IPS DF 6.9 (cell line): ENCODE data around the gene NKAIN2.

Experiments
- DNase-seq: peaks from one replicate; pipeline ENCODE4 v3.0.0-alpha.2; 2013; ENCODE audit warnings: low read depth, low spot score
- H3K27ac ChIP-seq: one replicate; pipeline ENCODE4 v1.5.1; 2013; ENCODE audit warnings: low read length, control low read depth
- H3K27me3 ChIP-seq: 2 replicates; pipeline ENCODE4 v1.6.1; 2013; ENCODE audit warnings: mild to moderate bottlenecking, low read length; ENCODE audit not compliant: control insufficient read depth, insufficient read depth
- H3K36me3 ChIP-seq: 2 replicates; pipeline ENCODE4 v1.6.1; 2013; ENCODE audit warnings: low read length; ENCODE audit not compliant: control insufficient read depth, insufficient read depth
- H3K4me1 ChIP-seq: 2 replicates; pipeline ENCODE4 v1.6.1; 2013; ENCODE audit warnings: low read length; ENCODE audit not compliant: control insufficient read depth, insufficient read depth
- H3K4me3 ChIP-seq: 2 replicates; pipeline ENCODE4 v1.5.1; 2013; ENCODE audit warnings: mild to moderate bottlenecking, low read length
- H3K9me3 ChIP-seq: 2 replicates; pipeline ENCODE4 v1.6.1; 2013; ENCODE audit warnings: low read length, inconsistent platforms; ENCODE audit not compliant: control insufficient read depth, insufficient read depth
- WGBS: extraction: QIAGEN DNeasy Blood & Tissue Kit; methylation state at CpG from one replicate; pipeline ENCODE4 v1.1.7; 2013; ENCODE audit warnings: mixed read lengths, missing lambda C conversion rate; ENCODE audit not compliant: insufficient read length, insufficient coverage; 5-methylcytosine and 5-hydroxymethylcytosine counted together

Gene NKAIN2

GRCh38 chr6:124660185-124660584, 856.5 kb downstream of the NKAIN2 start:
- no peaks in the 10 kb centered on the region for H3K9me3 ChIP-seq
- H3K4me1 ChIP-seq, result peaks cover 4% of the 10 kb centered on the region; the same call in 1 of the 2 replicates
- no peaks in the 10 kb centered on the region for H3K27me3 ChIP-seq
- no peak overlapping the region for H3K27ac ChIP-seq
- H3K4me3 ChIP-seq, result no peak overlapping the region
- no peak for DNase-seq
- WGBS, result 100% methylated on average over 1 of the region's 2 CpGs
- H3K36me3 ChIP-seq, result no peaks in the 10 kb centered on the region

DNA sequence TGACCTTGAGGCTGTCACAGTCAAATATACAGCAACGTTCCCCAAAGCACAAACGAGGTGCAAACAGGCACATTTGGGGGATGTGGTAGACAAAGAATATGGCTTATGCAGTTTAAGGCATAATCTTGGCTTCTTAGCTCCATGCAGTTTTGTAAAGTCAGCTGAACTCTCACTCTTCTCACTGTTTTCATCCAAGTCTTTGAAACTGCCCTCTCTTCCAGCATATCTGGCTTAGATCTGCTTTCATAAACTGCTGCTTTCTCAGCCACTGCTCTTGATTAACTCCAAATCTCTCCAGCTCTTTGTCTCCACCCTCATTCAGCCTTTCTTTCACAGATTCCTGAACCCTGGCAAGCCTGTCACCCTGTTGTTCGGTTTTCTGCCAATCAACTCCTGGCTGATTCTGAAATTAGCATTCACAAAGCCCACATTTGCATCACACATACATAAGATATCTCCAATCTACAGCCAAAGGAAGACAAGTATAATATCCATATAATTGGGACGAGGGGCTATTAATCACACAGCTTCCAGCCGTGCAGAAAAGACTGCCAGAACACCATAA, 857.5 kb downstream of the NKAIN2 start:
- H3K27me3 ChIP-seq, result no peaks in the 10 kb centered on the region
- H3K4me1 ChIP-seq, result peaks cover 4% of the 10 kb centered on the region; the same call in 1 of the 2 replicates
- H3K4me3 ChIP-seq, result no peak overlapping the region
- H3K9me3 ChIP-seq, result no peaks in the 10 kb centered on the region
- no peak for DNase-seq
- H3K36me3 ChIP-seq, result no peaks in the 10 kb centered on the region
- no CpG with 5 or more reads among the region's 5 CpGs for WGBS
- no peak overlapping the region for H3K27ac ChIP-seq

GRCh38 chr6:124668028-124668427, 864.4 kb downstream of the NKAIN2 start:
- Histone ChIP-seq H3K4me1 (no peaks in the 10 kb centered on the region), H3K27me3 (no peaks in the 10 kb centered on the region), H3K9me3 (no peaks in the 10 kb centered on the region), H3K27ac (no peak overlapping the region), H3K36me3 (no peaks in the 10 kb centered on the region), H3K4me3 (no peak overlapping the region)
- WGBS, result 100% methylated on average over 1 of the region's 5 CpGs
- DNase-seq, result no peak

GRCh38 chr6:124669713-124670480, 866.2 kb downstream of the NKAIN2 start:
- H3K4me3 ChIP-seq, result no peak overlapping the region
- 100% methylated on average over 1 of the region's 4 CpGs for WGBS
- no peaks in the 10 kb centered on the region for H3K4me1 ChIP-seq
- no peaks in the 10 kb centered on the region for H3K27me3 ChIP-seq
- DNase-seq, result no peak
- H3K9me3 ChIP-seq, result no peaks in the 10 kb centered on the region
- H3K36me3 ChIP-seq, result no peaks in the 10 kb centered on the region
- no peak overlapping the region for H3K27ac ChIP-seq

GRCh38 chr6:124670801-124671200, 867.1 kb downstream of the NKAIN2 start:
- H3K27ac ChIP-seq, result no peak overlapping the region
- H3K4me1 ChIP-seq, result no peaks in the 10 kb centered on the region
- no peak for DNase-seq
- no CpG with 5 or more reads among the region's 3 CpGs for WGBS
- H3K4me3 ChIP-seq, result no peak overlapping the region
- H3K9me3 ChIP-seq, result no peaks in the 10 kb centered on the region
- H3K27me3 ChIP-seq, result no peaks in the 10 kb centered on the region
- no peaks in the 10 kb centered on the region for H3K36me3 ChIP-seq

DNA sequence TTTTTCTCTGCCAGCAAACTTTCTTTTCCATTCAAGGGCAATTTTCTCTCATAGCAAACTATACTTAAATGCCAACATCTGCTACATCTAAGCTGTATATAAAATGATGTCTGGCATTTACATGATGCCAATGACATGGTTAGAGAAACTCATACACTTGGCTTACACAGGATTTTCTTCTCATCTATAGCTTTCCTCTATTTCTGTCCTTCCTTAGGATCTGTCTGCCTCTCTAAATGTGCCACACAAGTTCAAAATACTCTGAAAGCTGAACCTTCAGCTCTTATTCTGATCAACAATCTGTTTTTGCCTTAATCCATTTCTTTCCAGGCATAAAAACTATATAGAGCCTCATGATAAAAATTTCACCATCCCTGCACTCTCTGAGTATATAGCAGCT, 867.7 kb downstream of the NKAIN2 start:
- H3K4me3 ChIP-seq, result no peak overlapping the region
- DNase-seq, result no peak
- H3K27ac ChIP-seq, result no peak overlapping the region

DNA sequence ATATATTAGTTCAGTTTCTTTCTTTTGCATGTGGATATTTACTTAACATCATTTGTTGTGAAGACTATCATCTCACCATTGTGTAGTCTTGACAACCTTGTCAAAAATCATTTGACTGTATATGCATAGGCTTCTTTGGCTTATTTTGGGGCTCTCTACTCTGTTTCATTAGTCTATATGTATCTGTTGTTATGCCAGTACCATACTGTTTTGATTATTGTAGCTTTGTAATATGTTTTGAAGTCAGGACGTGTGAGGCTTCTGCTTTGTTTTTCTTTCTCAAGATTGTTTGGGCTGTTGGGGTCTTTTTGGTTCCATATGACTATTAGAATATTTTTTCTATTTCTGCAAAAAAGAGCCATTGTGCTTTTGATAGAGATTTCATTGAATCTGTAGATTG, 870.4 kb downstream of the NKAIN2 start:
- no peak overlapping the region for H3K27ac ChIP-seq
- H3K27me3 ChIP-seq, result no peaks in the 10 kb centered on the region
- DNase-seq, result no peak
- no peaks in the 10 kb centered on the region for H3K36me3 ChIP-seq
- H3K4me3 ChIP-seq, result no peak overlapping the region
- H3K9me3 ChIP-seq, result no peaks in the 10 kb centered on the region
- no peaks in the 10 kb centered on the region for H3K4me1 ChIP-seq
- no CpG with 5 or more reads among the region's 1 CpG for WGBS

More for the DNA sequence above, 867.7 kb downstream of the NKAIN2 start:
- H3K27me3 ChIP-seq, result no peaks in the 10 kb centered on the region
- no peaks in the 10 kb centered on the region for H3K36me3 ChIP-seq
- no peaks in the 10 kb centered on the region for H3K9me3 ChIP-seq
- no peaks in the 10 kb centered on the region for H3K4me1 ChIP-seq

DNA sequence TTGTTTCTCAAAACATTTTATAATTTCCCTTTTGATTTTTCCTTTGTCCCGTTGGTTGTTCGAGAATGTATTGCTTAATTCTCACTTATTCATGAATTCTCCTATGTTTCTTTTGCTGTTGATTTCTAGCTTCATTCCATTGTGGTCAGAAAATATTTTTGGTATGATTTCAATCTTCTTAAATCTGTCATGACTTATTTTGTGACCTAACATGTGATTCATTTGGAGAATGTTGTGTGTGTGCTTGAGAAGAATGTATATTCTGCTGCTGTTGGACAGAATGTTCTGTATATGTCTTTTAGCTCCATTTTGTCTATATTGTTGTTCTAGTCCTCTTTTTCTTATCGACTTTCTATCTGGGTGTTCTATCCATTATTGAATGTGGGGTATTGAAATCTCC, 872.4 kb downstream of the NKAIN2 start:
- Histone ChIP-seq H3K9me3 (no peaks in the 10 kb centered on the region), H3K27me3 (no peaks in the 10 kb centered on the region), H3K4me3 (no peak overlapping the region), H3K27ac (no peak overlapping the region), H3K4me1 (no peaks in the 10 kb centered on the region), H3K36me3 (no peaks in the 10 kb centered on the region)
- WGBS, result no CpG with 5 or more reads among the region's 3 CpGs
- no peak for DNase-seq

DNA sequence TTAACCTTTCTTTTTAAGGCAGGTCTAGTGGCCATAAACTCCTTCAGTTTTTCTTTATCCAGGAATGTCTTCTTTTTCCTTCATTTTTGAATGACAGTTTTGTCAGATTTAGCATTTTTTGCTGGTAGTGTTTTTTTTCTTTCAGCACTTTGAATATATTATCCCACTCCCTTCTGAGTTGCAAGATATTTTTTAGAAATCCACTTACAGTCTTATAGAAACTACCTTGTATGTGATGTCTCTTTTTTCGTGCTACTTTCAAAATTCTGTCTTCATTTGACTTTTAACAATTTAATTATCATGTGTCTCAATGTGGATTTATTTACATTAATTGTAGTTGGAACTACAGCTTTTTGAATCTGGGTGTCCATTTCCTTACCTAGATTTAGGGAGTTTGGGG, 874.2 kb downstream of the NKAIN2 start:
- H3K27ac ChIP-seq, result no peak overlapping the region
- H3K9me3 ChIP-seq, result no peaks in the 10 kb centered on the region
- H3K36me3 ChIP-seq, result no peaks in the 10 kb centered on the region
- no peak for DNase-seq
- no CpG with 5 or more reads among the region's 1 CpG for WGBS
- no peaks in the 10 kb centered on the region for H3K4me1 ChIP-seq
- no peak overlapping the region for H3K4me3 ChIP-seq
- H3K27me3 ChIP-seq, result no peaks in the 10 kb centered on the region

- no peaks in the 10 kb centered on the region for H3K4me1 ChIP-seq
- H3K9me3 ChIP-seq, result no peaks in the 10 kb centered on the region
- DNase-seq, result no peak
- H3K4me3 ChIP-seq, result no peak overlapping the region
- H3K27ac ChIP-seq, result no peak overlapping the region
- no peaks in the 10 kb centered on the region for H3K27me3 ChIP-seq
- no peaks in the 10 kb centered on the region for H3K36me3 ChIP-seq
- no CpG with 5 or more reads among the region's 2 CpGs for WGBS
Observed at GRCh38 chr6:124679387-124679786, 875.7 kb downstream of the NKAIN2 start.

DNA sequence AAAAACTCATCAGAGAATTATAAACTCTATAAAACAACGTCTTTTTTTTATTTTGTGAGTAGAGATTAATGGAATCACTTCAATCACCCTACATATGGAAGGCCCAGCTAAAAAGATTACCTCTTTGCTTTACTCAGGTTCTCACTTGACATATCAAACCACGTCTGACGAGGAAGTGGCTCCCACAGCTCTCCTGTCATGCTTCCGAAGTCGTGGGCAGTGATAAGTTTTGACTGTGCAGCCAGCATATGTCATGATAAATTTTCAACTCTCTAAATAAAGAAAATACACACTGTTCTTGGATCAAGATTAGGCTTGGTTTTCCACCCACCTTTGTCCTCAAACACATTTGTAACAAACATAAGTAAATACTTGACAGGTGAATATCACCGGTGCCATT, 879.1 kb downstream of the NKAIN2 start:
- WGBS, result no CpG with 5 or more reads among the region's 6 CpGs
- no peak for DNase-seq
- Histone ChIP-seq H3K4me1 (no peaks in the 10 kb centered on the region), H3K27me3 (no peaks in the 10 kb centered on the region), H3K27ac (no peak overlapping the region), H3K4me3 (no peak overlapping the region), H3K36me3 (no peaks in the 10 kb centered on the region), H3K9me3 (no peaks in the 10 kb centered on the region)
